Ramos (cell line): ENCODE data around the gene RSBN1.
"Not testable (repeated sequence)": the region's sequence is repeated elsewhere in the genome, so short reads cannot be mapped to it uniquely, and the experiment has no call there.

Experiments
- in situ Hi-C: fragments of 300-500 bp; cut with MboI; formaldehyde crosslinking; loops from one replicate; pipeline ENCODE4 v1.14.3; 2022; ENCODE audit warnings: low sequenced_read_pairs; ENCODE audit not compliant: unreplicated experiment

Gene RSBN1

GRCh38 chr1:113751516-113751915, 60.8 kb downstream of the RSBN1 start:
- in situ Hi-C loops: no loop called here

GRCh38 chr1:113751114-113751513, 61.2 kb downstream of the RSBN1 start:
- in situ Hi-C loops: no loop called here

GRCh38 chr1:113749402-113749801, 62.9 kb downstream of the RSBN1 start:
- in situ Hi-C loops: no loop called here

- in situ Hi-C loops: no loop called here
These were observed 64.9 kb downstream of the RSBN1 start for GRCh38 chr1:113747376-113747775.

GRCh38 chr1:113745425-113745824, 66.9 kb downstream of the RSBN1 start:
- in situ Hi-C loops: no loop called here

- in situ Hi-C loops: no loop called here
These were observed 68.2 kb downstream of the RSBN1 start for GRCh38 chr1:113744114-113744513.

- in situ Hi-C loops: no loop called here
These were observed 69.8 kb downstream of the RSBN1 start for GRCh38 chr1:113742515-113742914.

- in situ Hi-C loops: no loop called here
These were observed 77.8 kb downstream of the RSBN1 start for GRCh38 chr1:113734357-113735055.

- in situ Hi-C loops: no loop called here
These were observed 79.5 kb downstream of the RSBN1 start for GRCh38 chr1:113732802-113733201.

- in situ Hi-C loops: no loop called here
These were observed 91.3 kb downstream of the RSBN1 start for GRCh38 chr1:113721010-113721409.

- in situ Hi-C loops: not testable (repeated sequence)
These were observed 93.7 kb downstream of the RSBN1 start for GRCh38 chr1:113718621-113719020.

GRCh38 chr1:113717506-113717905, 94.8 kb downstream of the RSBN1 start:
- in situ Hi-C loops: not testable (repeated sequence)

GRCh38 chr1:113714606-113715269, 97.5 kb downstream of the RSBN1 start:
- in situ Hi-C loops: no loop called here
